ENCODE data around the gene LRRC58. TPM values are rescaled to one million over a fixed set of nuclear protein-coding genes. Genes with fewer than 3 reads are reported as not detected.
"Not testable (repeated sequence)": the region's sequence is repeated elsewhere in the genome, so short reads cannot be mapped to it uniquely, and the experiment has no call there.

The LRRC58 gene
- total and polyA plus RNA-seq, 5 donors from 2014 or later, result 8.3 to 15.8 (median 9.4) TPM

DNA sequence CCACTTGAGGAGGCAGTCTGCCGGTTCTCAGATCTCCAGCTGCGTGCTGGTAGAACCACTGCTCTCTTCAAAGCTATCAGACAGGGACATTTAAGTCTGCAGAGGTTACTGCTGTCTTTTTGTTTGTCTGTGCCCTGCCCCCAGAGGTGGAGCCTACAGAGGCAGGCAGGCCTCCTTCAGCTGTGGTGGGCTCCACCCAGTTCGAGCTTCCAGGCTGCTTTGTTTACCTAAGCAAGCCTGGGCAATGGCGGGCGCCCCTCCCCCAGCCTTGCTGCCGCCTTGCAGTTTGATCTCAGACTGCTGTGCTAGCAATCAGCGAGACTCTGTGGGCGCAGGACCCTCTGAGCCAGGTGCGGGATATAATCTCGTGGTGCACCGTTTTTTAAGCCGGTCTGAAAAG lies 28.8 kb upstream of the LRRC58 start:
- H3K4me3 ChIP-seq (ENCODE audit: low read depth, low read length); H3K9me3 Mint-ChIP-seq; ATAC-seq (ENCODE audit: low read depth in 2 of 2); H3K27me3 ChIP-seq (ENCODE audit: control insufficient read depth, insufficient read depth, low read length); H3K4me3 Mint-ChIP-seq; H3K4me1 Mint-ChIP-seq; H3K27ac ChIP-seq (ENCODE audit: insufficient read depth, low read length, poor library complexity, severe bottlenecking); H3K36me3 ChIP-seq (ENCODE audit: control insufficient read depth, insufficient read depth, low read length); H3K36me3 Mint-ChIP-seq; H3K4me1 ChIP-seq (ENCODE audit: control insufficient read depth, insufficient read depth, low read length, poor library complexity, severe bottlenecking); H3K27me3 Mint-ChIP-seq; DNase-seq; H3K27ac Mint-ChIP-seq; H3K9me3 ChIP-seq (ENCODE audit: control insufficient read depth in 2 of 2, low read length in 2 of 2): not testable (repeated sequence)

DNA sequence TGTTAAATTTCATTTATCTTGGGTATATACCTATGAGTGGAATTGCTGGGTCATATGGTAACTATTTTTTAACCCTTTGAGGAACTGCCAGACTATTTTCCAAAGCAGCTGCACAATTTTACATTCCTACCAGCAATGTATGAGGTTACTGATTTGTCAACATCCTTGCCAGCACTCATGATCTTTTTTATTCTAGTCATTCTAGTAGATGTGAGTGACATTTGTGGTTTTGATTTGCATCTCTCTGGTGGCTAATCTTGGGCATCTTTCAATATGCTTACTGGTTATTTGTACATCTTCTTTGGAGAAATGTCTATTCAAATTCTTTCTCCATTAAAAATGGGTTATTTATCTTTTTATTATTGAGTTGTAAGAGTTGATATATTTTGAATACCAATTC lies 21.3 kb upstream of the LRRC58 start:
- Histone ChIP-seq H3K27me3 (ENCODE audit: control insufficient read depth, insufficient read depth, low read length) (peaks cover 14% of the 10 kb centered on the region), H3K4me1 (ENCODE audit: control insufficient read depth, insufficient read depth, low read length, poor library complexity, severe bottlenecking) (no peaks in the 10 kb centered on the region), H3K4me3 (ENCODE audit: low read depth, low read length) (no peak overlapping the region), H3K36me3 (ENCODE audit: control insufficient read depth, insufficient read depth, low read length) (no peaks in the 10 kb centered on the region), H3K9me3 (ENCODE audit: control insufficient read depth in 2 of 2, low read length in 2 of 2) (no peaks in the 10 kb centered on the region), H3K27ac (ENCODE audit: insufficient read depth, low read length, poor library complexity, severe bottlenecking) (no peak overlapping the region)
- DNase-seq (peak in 1 of 3 donors; percentile 5), ATAC-seq (ENCODE audit: low read depth in 2 of 2) (no peak)
- no peaks in the 10 kb centered on the region for H3K36me3 Mint-ChIP-seq
- peaks cover 45% of the 10 kb centered on the region for H3K27me3 Mint-ChIP-seq
- H3K4me1 Mint-ChIP-seq, result no peaks in the 10 kb centered on the region
- peaks cover 0 to 4% (median 0%) of the 10 kb centered on the region in 7 donors for H3K9me3 Mint-ChIP-seq
- H3K4me3 Mint-ChIP-seq, result no peak overlapping the region
- H3K27ac Mint-ChIP-seq, result no peak overlapping the region

DNA sequence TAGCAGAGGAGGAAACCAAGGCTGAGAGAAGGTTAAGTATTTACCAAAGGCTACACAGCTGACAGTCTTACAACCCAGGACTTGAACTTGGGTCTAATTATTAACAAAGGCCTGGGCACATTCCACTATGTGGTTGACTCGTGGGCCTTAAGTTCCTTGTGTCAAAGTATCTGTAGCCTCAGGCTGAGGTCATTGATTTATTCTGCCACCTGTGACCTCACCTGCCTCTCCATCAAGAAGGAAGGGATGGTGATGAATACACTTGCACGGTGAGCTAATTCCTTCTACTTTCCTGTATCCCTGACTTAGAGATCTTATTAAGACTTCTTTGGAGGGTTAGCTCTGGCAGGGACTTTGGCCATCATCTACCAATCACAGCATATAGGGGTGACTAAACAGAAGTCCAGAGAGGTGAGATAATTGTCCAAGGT lies 19.9 kb upstream of the LRRC58 start:
- Mint-ChIP-seq H3K27me3 (peaks cover 47% of the 10 kb centered on the region), H3K9me3 (peaks cover 0 to 5% (median 0%) of the 10 kb centered on the region in 7 donors), H3K36me3 (no peaks in the 10 kb centered on the region), H3K4me1 (no peaks in the 10 kb centered on the region), H3K27ac (no peak overlapping the region), H3K4me3 (no peak overlapping the region)
- H3K27me3 ChIP-seq (ENCODE audit: control insufficient read depth, insufficient read depth, low read length), result peaks cover 14% of the 10 kb centered on the region
- H3K36me3 ChIP-seq (ENCODE audit: control insufficient read depth, insufficient read depth, low read length), result no peaks in the 10 kb centered on the region
- H3K4me1 ChIP-seq (ENCODE audit: control insufficient read depth, insufficient read depth, low read length, poor library complexity, severe bottlenecking), result no peaks in the 10 kb centered on the region
- DNase-seq, result no peak
- H3K4me3 ChIP-seq (ENCODE audit: low read depth, low read length), result no peak overlapping the region
- H3K27ac ChIP-seq (ENCODE audit: insufficient read depth, low read length, poor library complexity, severe bottlenecking), result no peak overlapping the region
- no peaks in the 10 kb centered on the region for H3K9me3 ChIP-seq (ENCODE audit: control insufficient read depth in 2 of 2, low read length in 2 of 2)
- no peak for ATAC-seq (ENCODE audit: low read depth in 2 of 2)

DNA sequence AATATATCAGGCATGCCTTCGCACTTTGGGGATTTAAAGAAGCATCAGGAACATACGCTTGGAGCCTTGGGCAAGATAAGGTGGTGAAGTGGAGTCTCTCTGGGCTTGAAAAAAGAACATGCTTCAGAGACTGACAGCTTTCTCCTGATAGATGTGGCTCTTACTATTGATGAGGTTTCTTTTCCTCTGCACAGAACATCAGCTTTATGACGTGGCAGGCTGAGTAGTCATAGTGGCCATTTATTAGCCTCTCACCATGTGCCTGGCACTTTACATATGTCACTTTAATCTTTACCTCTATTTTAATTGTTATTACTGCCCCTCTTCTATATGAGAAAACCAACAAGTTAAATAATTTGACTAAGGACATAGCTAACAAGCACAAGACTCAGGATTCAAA lies 19.0 kb upstream of the LRRC58 start:
- H3K27ac ChIP-seq (ENCODE audit: insufficient read depth, low read length, poor library complexity, severe bottlenecking), result no peak overlapping the region
- peaks cover 47% of the 10 kb centered on the region for H3K27me3 Mint-ChIP-seq
- H3K4me1 Mint-ChIP-seq, result no peaks in the 10 kb centered on the region
- H3K4me3 Mint-ChIP-seq, result no peak overlapping the region
- no peak overlapping the region for H3K27ac Mint-ChIP-seq
- H3K36me3 Mint-ChIP-seq, result no peaks in the 10 kb centered on the region
- H3K36me3 ChIP-seq (ENCODE audit: control insufficient read depth, insufficient read depth, low read length), result no peaks in the 10 kb centered on the region
- H3K4me3 ChIP-seq (ENCODE audit: low read depth, low read length), result no peak overlapping the region
- H3K27me3 ChIP-seq (ENCODE audit: control insufficient read depth, insufficient read depth, low read length), result peaks cover 14% of the 10 kb centered on the region
- H3K9me3 ChIP-seq (ENCODE audit: control insufficient read depth in 2 of 2, low read length in 2 of 2), result no peaks in the 10 kb centered on the region
- no peaks in the 10 kb centered on the region for H3K4me1 ChIP-seq (ENCODE audit: control insufficient read depth, insufficient read depth, low read length, poor library complexity, severe bottlenecking)
- ATAC-seq (ENCODE audit: low read depth in 2 of 2) (no peak), DNase-seq (no peak)
- H3K9me3 Mint-ChIP-seq, result peaks cover 0 to 5% (median 0%) of the 10 kb centered on the region in 7 donors

DNA sequence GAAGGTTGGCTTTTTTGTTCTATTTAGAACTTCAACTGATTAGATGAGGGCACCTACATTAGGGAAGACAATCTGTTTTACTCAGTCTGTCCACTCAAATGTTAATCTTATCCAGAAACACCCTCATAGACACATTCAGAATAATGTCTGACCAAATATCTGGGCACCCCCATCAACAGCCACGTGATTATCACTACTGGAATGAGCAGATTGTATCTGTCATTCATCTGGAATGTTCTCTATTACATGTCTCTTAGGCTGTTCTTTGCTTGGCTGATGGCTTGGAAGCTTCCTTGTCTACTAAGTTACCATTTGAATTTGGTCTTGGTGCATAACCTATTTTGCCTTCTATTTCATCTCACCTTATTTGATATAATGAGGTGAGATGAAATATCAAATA lies 15.7 kb upstream of the LRRC58 start:
- Mint-ChIP-seq H3K27me3 (peaks cover 57% of the 10 kb centered on the region), H3K9me3 (peaks cover 0 to 1% (median 0%) of the 10 kb centered on the region in 7 donors), H3K4me3 (no peak overlapping the region)

DNA sequence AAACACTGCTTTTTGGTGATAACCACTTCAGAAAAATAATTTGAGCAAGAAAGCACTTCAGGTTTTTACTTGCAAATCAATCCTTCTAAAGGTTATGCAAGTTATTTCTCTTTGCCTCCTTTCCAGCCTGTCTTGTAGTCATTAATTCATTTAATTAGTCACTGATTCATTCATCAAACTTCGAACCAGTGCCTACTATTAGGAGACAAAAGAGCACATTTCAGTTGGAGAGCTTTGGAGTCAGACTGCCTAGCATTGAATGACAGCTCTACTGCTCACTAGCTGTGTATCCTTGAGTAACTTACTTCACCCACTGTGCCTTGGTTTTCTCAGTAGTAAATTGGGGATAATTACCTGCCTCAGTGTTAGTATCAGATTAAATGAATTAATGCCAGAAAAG lies 14.9 kb upstream of the LRRC58 start:
- Histone ChIP-seq H3K27me3 (ENCODE audit: control insufficient read depth, insufficient read depth, low read length) (peaks cover 10% of the 10 kb centered on the region), H3K27ac (ENCODE audit: insufficient read depth, low read length, poor library complexity, severe bottlenecking) (no peak overlapping the region), H3K4me3 (ENCODE audit: low read depth, low read length) (no peak overlapping the region), H3K4me1 (ENCODE audit: control insufficient read depth, insufficient read depth, low read length, poor library complexity, severe bottlenecking) (no peaks in the 10 kb centered on the region), H3K9me3 (ENCODE audit: control insufficient read depth in 2 of 2, low read length in 2 of 2) (no peaks in the 10 kb centered on the region), H3K36me3 (ENCODE audit: control insufficient read depth, insufficient read depth, low read length) (no peaks in the 10 kb centered on the region)
- H3K27ac Mint-ChIP-seq, result no peak overlapping the region
- H3K36me3 Mint-ChIP-seq, result no peaks in the 10 kb centered on the region
- ATAC-seq (ENCODE audit: low read depth in 2 of 2), result no peak
- DNase-seq, result no peak
- H3K4me3 Mint-ChIP-seq, result no peak overlapping the region
- peaks cover 57% of the 10 kb centered on the region for H3K27me3 Mint-ChIP-seq
- H3K9me3 Mint-ChIP-seq, result peaks cover 0 to 1% (median 0%) of the 10 kb centered on the region in 7 donors
- no peaks in the 10 kb centered on the region for H3K4me1 Mint-ChIP-seq

More for the DNA sequence above, 15.7 kb upstream of the LRRC58 start:
- no peak for ATAC-seq (ENCODE audit: low read depth in 2 of 2)
- peaks cover 10% of the 10 kb centered on the region for H3K27me3 ChIP-seq (ENCODE audit: control insufficient read depth, insufficient read depth, low read length)
- no peak overlapping the region for H3K27ac ChIP-seq (ENCODE audit: insufficient read depth, low read length, poor library complexity, severe bottlenecking)
- DNase-seq, result no peak
- H3K36me3 ChIP-seq (ENCODE audit: control insufficient read depth, insufficient read depth, low read length), result no peaks in the 10 kb centered on the region
- no peak overlapping the region for H3K4me3 ChIP-seq (ENCODE audit: low read depth, low read length)
- Mint-ChIP-seq H3K4me1 (no peaks in the 10 kb centered on the region), H3K36me3 (no peaks in the 10 kb centered on the region), H3K27ac (no peak overlapping the region)
- no peaks in the 10 kb centered on the region for H3K4me1 ChIP-seq (ENCODE audit: control insufficient read depth, insufficient read depth, low read length, poor library complexity, severe bottlenecking)
- no peaks in the 10 kb centered on the region for H3K9me3 ChIP-seq (ENCODE audit: control insufficient read depth in 2 of 2, low read length in 2 of 2)

DNA sequence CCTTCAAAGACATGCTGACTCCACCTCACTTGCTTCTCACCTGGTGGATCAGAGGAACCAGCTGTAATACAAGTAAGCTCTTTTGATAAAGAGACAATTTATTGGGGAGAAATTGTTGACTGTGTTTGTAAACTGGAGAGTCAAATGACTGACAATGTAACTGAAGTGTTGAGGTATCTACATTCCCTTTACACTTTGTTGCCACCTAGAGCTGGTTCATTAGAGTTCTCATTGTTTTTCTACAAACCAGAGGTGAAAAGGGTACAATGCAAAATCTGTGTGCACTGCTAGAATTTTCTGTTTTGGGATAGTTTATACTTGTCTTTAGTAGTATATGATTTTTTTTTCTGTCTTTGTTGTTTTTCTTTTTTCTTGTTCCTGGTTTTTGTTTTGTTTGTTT lies 8.7 kb upstream of the LRRC58 start:
- no peak overlapping the region for H3K27ac ChIP-seq (ENCODE audit: insufficient read depth, low read length, poor library complexity, severe bottlenecking)
- peaks cover 64% of the 10 kb centered on the region for H3K27me3 Mint-ChIP-seq
- H3K27ac Mint-ChIP-seq, result no peak overlapping the region
- H3K4me3 ChIP-seq (ENCODE audit: low read depth, low read length), result no peak overlapping the region
- no peaks in the 10 kb centered on the region for H3K4me1 ChIP-seq (ENCODE audit: control insufficient read depth, insufficient read depth, low read length, poor library complexity, severe bottlenecking)
- no peaks in the 10 kb centered on the region for H3K36me3 ChIP-seq (ENCODE audit: control insufficient read depth, insufficient read depth, low read length)
- peak in 1 of 3 donors; percentile 9 for DNase-seq
- ATAC-seq (ENCODE audit: low read depth in 2 of 2), result peak in 1 of 2 donors; percentile 55
- no peaks in the 10 kb centered on the region for H3K36me3 Mint-ChIP-seq
- H3K4me3 Mint-ChIP-seq, result no peak overlapping the region
- H3K9me3 ChIP-seq (ENCODE audit: control insufficient read depth in 2 of 2, low read length in 2 of 2), result no peaks in the 10 kb centered on the region
- H3K4me1 Mint-ChIP-seq, result no peaks in the 10 kb centered on the region
- no peaks in the 10 kb centered on the region for H3K9me3 Mint-ChIP-seq
- peaks cover 24% of the 10 kb centered on the region for H3K27me3 ChIP-seq (ENCODE audit: control insufficient read depth, insufficient read depth, low read length)

DNA sequence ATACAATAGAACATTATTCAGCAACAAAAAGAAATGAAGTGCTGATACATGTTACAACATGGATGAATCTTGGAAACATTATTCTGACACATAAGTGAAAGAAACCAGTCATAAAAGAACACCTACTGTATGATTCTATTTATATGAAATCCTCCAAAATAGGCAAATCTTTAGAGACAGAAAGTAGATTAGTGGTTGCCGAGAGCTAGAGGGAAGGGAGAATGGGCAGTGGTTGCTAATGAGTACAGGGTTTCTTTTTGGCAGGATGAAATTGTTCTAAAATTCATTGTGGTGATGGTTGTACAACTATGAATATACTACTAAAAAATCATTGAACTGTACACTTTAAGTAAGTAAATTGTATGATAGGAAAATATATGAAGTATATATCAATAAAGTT lies 6.3 kb upstream of the LRRC58 start:
- ATAC-seq (ENCODE audit: low read depth in 2 of 2) (no peak), DNase-seq (no peak)
- H3K27me3 ChIP-seq (ENCODE audit: control insufficient read depth, insufficient read depth, low read length), result peaks cover 22% of the 10 kb centered on the region
- no peak overlapping the region for H3K4me3 ChIP-seq (ENCODE audit: low read depth, low read length)
- H3K4me1 ChIP-seq (ENCODE audit: control insufficient read depth, insufficient read depth, low read length, poor library complexity, severe bottlenecking), result no peaks in the 10 kb centered on the region
- no peak overlapping the region for H3K27ac ChIP-seq (ENCODE audit: insufficient read depth, low read length, poor library complexity, severe bottlenecking)
- no peak overlapping the region for H3K4me3 Mint-ChIP-seq
- no peak overlapping the region for H3K27ac Mint-ChIP-seq
- no peaks in the 10 kb centered on the region for H3K4me1 Mint-ChIP-seq
- no peaks in the 10 kb centered on the region for H3K9me3 Mint-ChIP-seq
- H3K36me3 ChIP-seq (ENCODE audit: control insufficient read depth, insufficient read depth, low read length), result no peaks in the 10 kb centered on the region
- no peaks in the 10 kb centered on the region for H3K36me3 Mint-ChIP-seq
- H3K27me3 Mint-ChIP-seq, result peaks cover 57% of the 10 kb centered on the region
- no peaks in the 10 kb centered on the region for H3K9me3 ChIP-seq (ENCODE audit: control insufficient read depth in 2 of 2, low read length in 2 of 2)
